ENCODE data around the gene SYT15B.
A peak's percentile ranks its signal among the peaks of the same experiment; 100 is the strongest.
"Not testable (repeated sequence)": the region's sequence is repeated elsewhere in the genome, so short reads cannot be mapped to it uniquely, and the experiment has no call there.

Gene SYT15B

GRCh38 chr10:47763554-47764175 lies at the start of gene SYT15B:
SYT15B (minus strand) TSS chr10:47763592; CDS start chr10:47762640, 952 bp downstream.
- DNase-seq (ENCODE audit: low read depth), result not testable (repeated sequence)

- not testable (repeated sequence) for DNase-seq (ENCODE audit: low read depth)
These were observed 16.2 kb upstream of the SYT15B start for GRCh38 chr10:47779590-47779989.

- not testable (repeated sequence) for DNase-seq (ENCODE audit: low read depth)
These were observed 12.2 kb upstream of the SYT15B start for GRCh38 chr10:47775361-47776231.

- not testable (repeated sequence) for DNase-seq (ENCODE audit: low read depth)
These were observed 7.4 kb upstream of the SYT15B start for GRCh38 chr10:47770745-47771144.

- DNase-seq (ENCODE audit: low read depth), result not testable (repeated sequence)
These were observed 5.3 kb upstream of the SYT15B start for GRCh38 chr10:47768578-47769115.

GRCh38 chr10:47768085-47768484 lies 4.7 kb upstream of the SYT15B start:
- DNase-seq (ENCODE audit: low read depth), result not testable (repeated sequence)

- not testable (repeated sequence) for DNase-seq (ENCODE audit: low read depth)
These were observed 3.8 kb upstream of the SYT15B start for GRCh38 chr10:47767236-47767635.

- DNase-seq (ENCODE audit: low read depth), result not testable (repeated sequence)
These were observed 1.8 kb upstream of the SYT15B start for GRCh38 chr10:47765232-47765631.

- not testable (repeated sequence) for DNase-seq (ENCODE audit: low read depth)
These were observed 478 bp downstream of the SYT15B start for GRCh38 chr10:47762674-47763553.

- not testable (repeated sequence) for DNase-seq (ENCODE audit: low read depth)
These were observed 4.5 kb downstream of the SYT15B start for GRCh38 chr10:47758855-47759254.

- DNase-seq (ENCODE audit: low read depth), result not testable (repeated sequence)
These were observed 7.2 kb downstream of the SYT15B start for GRCh38 chr10:47756169-47756568.

GRCh38 chr10:47753871-47754270 lies 9.5 kb downstream of the SYT15B start:
- not testable (repeated sequence) for DNase-seq (ENCODE audit: low read depth)

GRCh38 chr10:47753176-47753575 lies 10.2 kb downstream of the SYT15B start:
- DNase-seq (ENCODE audit: low read depth), result not testable (repeated sequence)

- not testable (repeated sequence) for DNase-seq (ENCODE audit: low read depth)
These were observed 11.6 kb downstream of the SYT15B start for GRCh38 chr10:47751821-47752220.

GRCh38 chr10:47750360-47750759 lies 13.0 kb downstream of the SYT15B start:
- DNase-seq (ENCODE audit: low read depth), result not testable (repeated sequence)

GRCh38 chr10:47746780-47747376 lies 16.5 kb downstream of the SYT15B start:
- DNase-seq (ENCODE audit: low read depth), result not testable (repeated sequence)

- DNase-seq (ENCODE audit: low read depth), result not testable (repeated sequence)
These were observed 18.5 kb downstream of the SYT15B start for GRCh38 chr10:47744881-47745280.

- peak; percentile 1 for DNase-seq (ENCODE audit: low read depth)
These were observed 19.5 kb downstream of the SYT15B start for GRCh38 chr10:47743611-47744550.

GRCh38 chr10:47740868-47741267 lies 22.5 kb downstream of the SYT15B start:
- DNase-seq (ENCODE audit: low read depth), result not testable (repeated sequence)

GRCh38 chr10:47730911-47731310 lies 32.5 kb downstream of the SYT15B start:
- DNase-seq (ENCODE audit: low read depth), result not testable (repeated sequence)

All from activated T-helper 1 cell treated with Interleukin-2 at 50 U/mL for 16 hours (primary cell).